ENCODE measurements around the gene DPYSL5.

The DPYSL5 gene

GRCh38 chr2:26934985-26935384, 87.1 kb downstream of the DPYSL5 start:
- no peak for DNase-seq

GRCh38 chr2:26936855-26937254, 88.9 kb downstream of the DPYSL5 start:
- DNase-seq, result no peak

GRCh38 chr2:26938399-26939118, 90.6 kb downstream of the DPYSL5 start:
- DNase-seq, result no peak

- DNase-seq, result no peak
These were observed 92.1 kb downstream of the DPYSL5 start for GRCh38 chr2:26940001-26940400.

- DNase-seq, result peak; percentile 36
These were observed 93.6 kb downstream of the DPYSL5 start for GRCh38 chr2:26941486-26941885.

GRCh38 chr2:26942543-26943295, 94.8 kb downstream of the DPYSL5 start:
- DNase-seq, result no peak

- no peak for DNase-seq
These were observed 98.2 kb downstream of the DPYSL5 start for GRCh38 chr2:26945991-26946750.

GRCh38 chr2:26946841-26947784, 99.2 kb downstream of the DPYSL5 start:
- DNase-seq, result no peak

GRCh38 chr2:26948800-26949199, 100.9 kb downstream of the DPYSL5 start:
- no peak for DNase-seq

- DNase-seq, result no peak
These were observed 102.3 kb downstream of the DPYSL5 start for GRCh38 chr2:26950246-26950645.

- no peak for DNase-seq
These were observed 103.3 kb downstream of the DPYSL5 start for GRCh38 chr2:26951236-26951635.

- DNase-seq, result no peak
These were observed 104.4 kb downstream of the DPYSL5 start for GRCh38 chr2:26952374-26952773.

GRCh38 chr2:26954135-26954534, 106.2 kb downstream of the DPYSL5 start:
- no peak for DNase-seq

GRCh38 chr2:26957041-26957440, 109.1 kb downstream of the DPYSL5 start:
- DNase-seq, result no peak

- DNase-seq, result no peak
These were observed 109.6 kb downstream of the DPYSL5 start for GRCh38 chr2:26957534-26957933.

GRCh38 chr2:26959331-26959730, 111.4 kb downstream of the DPYSL5 start:
- no peak for DNase-seq

GRCh38 chr2:26964446-26965130, 116.7 kb downstream of the DPYSL5 start:
- DNase-seq, result no peak

- no peak for DNase-seq
These were observed 120.1 kb downstream of the DPYSL5 start for GRCh38 chr2:26968001-26968400.

- DNase-seq, result no peak
These were observed 121.3 kb downstream of the DPYSL5 start for GRCh38 chr2:26969077-26969844.

- DNase-seq, result peak; percentile 62
These were observed 122.5 kb downstream of the DPYSL5 start, which contains the start of gene MAPRE3 for GRCh38 chr2:26970244-26970927. Gene MAPRE3 (plus strand): TSS chr2:26970637. CDS start chr2:27022219, 51,582 bp downstream.
